HG02852 (cell line): ENCODE measurements around the gene GLDC.
"Not testable (repeated sequence)": the region's sequence is repeated elsewhere in the genome, so short reads cannot be mapped to it uniquely, and the experiment has no call there.

ENCODE experiments used
- ATAC-seq: cut with Tn5 transposase; IDR thresholded peaks from one replicate; pipeline ENCODE4 v1.9.1; 2021; ENCODE audit warnings: mild to moderate bottlenecking, moderate library complexity; ENCODE audit not compliant: unreplicated experiment

The GLDC gene

DNA sequence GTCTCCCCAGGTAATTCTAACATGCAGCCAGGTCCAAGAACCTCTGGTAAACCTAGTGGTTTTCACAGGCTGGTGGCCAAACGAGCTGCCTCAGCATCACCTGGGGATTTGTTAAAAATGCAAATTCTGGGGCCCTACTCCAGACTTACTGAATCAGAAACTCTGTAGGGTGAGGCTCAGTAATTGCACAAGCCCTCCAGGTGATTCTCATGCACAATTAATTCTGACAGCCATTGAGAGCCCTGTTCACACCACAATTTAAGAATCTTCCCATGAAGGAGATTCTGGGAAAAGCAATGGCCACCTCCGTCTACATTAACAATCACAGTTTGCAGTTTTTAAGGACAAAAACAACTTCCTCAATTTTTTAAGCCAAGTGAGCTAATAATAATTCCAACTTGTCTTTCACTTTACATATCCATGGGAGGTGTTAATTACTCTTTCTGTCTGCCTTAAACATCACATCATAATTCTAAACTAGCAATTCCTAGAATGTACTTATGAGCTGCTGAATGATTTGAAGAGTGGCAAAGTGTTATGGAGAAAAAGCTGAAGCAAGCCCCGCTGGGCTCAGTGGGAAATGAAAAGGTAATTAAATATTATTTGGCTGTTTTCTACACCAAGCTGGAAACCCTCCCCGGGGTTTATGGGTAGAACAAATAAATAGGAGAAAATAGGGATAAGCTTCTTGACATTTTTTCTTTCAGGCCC lies 70.0 kb downstream of the GLDC start:
- peak; percentile 82 for ATAC-seq

DNA sequence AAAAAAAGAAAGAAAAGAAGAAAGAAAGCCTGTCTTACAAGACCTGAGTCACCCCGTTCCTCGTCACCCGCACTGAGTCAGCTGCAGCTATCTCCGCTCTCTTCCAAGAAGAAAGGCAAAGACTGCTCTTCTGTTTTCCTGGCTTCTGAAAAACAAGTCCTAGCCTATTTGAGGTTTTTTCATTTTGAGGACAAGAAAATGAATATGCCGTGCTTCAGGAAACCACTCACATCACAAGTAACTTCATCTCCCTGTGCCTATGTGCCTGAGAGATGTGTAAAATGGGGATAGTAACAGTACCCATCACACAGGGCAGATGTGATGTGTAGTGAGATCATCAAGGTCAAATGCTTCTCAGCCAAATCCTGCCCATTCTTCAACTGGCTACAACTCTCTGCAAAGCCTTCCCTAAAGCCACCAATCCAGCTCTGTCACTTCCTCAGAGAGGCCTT lies 78.4 kb downstream of the GLDC start:
- ATAC-seq, result no peak

DNA sequence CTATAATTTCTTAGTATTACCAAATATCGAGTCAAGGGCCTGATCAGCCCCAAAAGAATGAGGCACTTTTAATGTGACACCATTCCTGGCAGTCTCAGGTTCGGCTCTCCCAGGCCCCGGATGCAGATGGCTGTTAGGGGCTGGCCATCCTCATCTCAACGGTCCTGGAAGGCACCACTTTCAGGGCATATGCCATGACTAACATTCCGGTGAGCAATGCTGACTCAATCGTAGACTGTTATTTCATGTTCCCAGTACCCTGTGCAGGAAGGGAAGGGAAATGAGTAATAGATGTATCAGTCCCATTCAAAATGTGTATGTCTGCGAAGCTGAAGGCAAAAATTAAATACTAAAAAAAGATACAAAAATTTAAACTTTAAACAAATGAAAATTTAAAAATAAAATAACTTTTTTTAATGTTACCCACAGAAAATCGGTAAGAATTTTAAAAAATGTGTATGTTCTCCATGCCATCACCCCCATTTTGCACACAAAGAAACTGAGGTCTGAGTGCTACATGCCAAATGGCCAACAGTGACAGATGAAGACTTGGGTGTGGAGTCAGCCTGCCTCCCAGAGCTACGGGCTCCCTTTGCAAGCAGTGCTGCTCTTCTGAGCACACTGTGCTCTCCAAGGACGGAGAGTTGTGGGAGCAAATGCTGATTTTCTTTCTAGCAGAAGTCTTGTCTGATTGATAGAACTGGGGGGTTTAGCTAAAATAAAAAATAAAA lies 79.0 kb downstream of the GLDC start:
- ATAC-seq, result peak; percentile 87

DNA sequence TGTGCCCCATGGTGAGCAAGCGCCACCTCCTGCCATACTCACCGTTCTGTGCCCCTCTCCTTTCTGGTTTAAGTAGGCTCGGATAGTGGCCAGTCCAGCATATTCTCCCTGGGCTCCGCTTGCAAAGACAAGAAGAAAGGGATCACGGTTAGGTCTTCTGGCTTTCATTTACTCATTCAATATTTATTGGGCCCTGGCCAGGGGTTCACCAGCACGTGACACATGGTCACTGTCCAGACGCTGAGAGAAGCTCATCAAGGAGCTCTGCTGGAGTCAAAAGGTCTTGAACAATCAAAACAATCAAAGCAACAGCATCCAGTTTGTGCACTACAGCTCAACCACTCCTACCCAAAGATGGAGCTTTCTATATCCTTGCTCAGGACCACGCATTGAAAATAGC lies 80.2 kb downstream of the GLDC start:
- no peak for ATAC-seq

DNA sequence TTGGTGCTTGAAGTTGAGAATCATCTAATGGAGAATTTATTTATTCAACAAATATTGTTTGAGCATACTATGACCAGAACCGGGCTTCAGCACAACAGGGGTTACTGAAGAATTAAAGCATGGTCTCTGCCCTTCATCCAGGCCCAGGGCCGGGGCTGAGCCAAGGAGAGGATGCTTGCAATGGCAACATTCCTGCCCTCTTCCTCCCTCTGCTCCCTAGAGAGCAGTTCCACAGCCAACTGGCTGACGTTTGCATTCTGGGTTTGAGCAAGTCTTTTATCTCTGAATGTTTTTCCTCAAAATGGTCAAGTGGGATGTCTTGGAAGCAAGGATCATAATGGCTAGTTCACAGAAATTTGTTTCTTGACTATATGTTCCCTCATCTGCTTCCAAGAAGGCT lies 80.7 kb downstream of the GLDC start:
- ATAC-seq, result no peak

DNA sequence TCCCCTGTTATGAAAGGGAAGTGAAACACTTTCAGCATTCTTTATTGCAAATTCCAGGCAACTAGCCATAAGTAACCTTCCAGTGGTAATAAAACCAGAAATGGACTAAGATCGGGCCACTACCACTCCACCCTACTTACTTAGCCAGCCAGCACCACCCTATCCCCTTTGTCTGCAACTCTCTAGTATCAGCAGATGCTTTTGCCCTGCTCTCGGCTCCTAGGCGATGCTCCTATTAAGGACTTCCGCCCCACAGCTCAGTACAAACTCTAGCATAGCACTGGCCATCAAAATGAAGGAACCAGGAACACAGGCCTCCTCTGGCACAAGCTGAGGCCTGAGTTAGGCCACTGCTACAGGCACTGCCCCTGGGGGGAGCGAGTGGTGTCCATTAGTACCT lies 81.2 kb downstream of the GLDC start:
- ATAC-seq, result no peak

DNA sequence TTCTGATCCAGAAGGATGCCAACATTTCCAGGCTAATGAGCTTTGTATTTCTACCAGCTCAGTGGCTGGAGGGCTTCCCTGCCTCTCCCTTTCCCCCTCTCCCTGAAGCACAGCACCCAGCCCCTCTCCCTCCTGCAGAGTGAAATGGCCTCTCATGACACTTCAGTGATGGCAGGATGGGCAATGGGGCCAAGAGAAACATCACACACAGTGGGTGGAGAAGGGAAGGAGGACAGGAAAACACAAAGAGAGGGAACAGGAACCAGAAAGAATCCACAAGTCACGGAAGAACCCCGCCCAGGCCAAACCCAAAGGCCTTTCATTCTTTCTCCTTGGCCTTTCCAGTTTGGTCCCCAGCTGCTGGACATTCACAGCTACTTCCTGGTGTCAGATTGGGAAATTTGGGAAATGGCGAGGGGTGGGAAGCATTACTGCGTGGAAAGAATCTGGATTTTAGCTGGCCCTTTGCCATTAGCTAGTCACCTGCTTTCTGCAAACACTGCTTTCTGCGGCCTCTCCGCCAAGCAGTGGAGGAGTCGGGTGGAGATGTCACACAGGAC lies 82.6 kb downstream of the GLDC start:
- ATAC-seq, result no peak

DNA sequence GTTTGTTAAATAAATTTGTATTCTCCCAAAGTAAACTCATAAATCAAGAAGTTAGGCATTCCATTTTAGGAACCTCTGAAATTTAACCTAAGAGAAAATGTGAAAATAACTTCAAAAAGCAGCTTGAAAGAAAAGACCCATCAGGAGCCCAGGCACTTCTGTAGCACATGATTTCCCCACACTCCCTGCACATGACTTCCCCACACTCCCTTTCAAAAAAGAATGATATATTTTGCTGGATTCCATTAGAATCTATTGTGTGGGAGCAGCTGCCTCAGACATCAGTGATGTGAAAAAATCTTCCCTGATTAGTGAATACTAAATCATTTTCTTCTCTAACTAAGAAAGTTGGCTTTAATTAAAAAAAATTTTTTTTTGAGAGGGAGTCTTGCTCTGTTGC lies 83.3 kb downstream of the GLDC start:
- ATAC-seq, result no peak

DNA sequence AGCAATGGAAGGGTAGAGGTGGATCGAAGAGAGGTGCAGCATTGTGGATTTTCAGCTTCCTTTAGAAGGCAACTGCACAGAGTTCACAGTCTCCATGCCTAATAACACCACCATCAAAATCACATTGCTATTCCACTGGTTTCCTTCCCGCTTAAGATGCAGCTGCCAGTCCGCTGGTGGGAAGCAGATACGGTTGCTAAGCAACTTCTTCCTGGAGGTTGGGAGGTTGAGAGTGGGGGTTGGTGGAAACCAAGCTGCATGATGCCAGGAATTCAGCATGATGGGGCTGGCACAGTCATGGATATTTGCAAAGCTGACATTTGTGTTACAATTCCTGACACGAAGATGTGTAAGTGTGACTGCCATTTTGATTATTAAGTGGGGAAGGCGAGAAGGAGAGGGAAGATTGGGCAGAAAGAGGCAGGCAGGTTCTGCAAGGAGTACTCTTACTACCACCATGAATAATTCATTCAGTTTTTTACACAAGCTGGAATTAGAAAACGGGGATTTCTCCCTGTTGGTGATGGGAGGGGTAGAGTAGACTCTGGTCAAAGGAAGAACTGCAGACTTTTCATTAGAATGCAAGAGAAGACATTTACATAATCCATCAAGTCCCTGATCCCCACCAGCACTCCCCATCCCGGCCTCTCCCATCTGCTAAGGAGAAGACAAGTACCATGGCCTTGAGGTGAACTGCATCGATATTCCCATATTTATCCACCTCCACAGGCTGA lies 87.5 kb downstream of the GLDC start:
- no peak for ATAC-seq

DNA sequence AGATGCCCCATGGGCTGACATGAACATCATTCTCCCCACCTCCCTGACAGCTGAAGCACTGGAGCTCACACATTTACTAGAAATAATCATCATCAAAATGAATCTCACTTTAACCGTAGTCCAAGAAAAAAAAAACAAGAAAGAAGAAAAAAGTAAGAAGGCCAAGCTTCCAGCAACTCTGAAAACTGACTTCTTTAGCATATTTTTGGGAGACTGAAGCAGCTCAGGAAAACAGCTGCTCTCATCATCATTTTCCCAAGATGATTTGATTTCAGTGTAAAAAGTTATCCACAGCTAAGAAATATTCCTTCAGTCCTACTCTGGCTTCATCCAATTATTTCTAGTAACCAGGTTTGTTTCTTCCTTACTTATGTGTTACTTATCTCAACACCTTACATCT lies 91.7 kb downstream of the GLDC start:
- ATAC-seq, result no peak

DNA sequence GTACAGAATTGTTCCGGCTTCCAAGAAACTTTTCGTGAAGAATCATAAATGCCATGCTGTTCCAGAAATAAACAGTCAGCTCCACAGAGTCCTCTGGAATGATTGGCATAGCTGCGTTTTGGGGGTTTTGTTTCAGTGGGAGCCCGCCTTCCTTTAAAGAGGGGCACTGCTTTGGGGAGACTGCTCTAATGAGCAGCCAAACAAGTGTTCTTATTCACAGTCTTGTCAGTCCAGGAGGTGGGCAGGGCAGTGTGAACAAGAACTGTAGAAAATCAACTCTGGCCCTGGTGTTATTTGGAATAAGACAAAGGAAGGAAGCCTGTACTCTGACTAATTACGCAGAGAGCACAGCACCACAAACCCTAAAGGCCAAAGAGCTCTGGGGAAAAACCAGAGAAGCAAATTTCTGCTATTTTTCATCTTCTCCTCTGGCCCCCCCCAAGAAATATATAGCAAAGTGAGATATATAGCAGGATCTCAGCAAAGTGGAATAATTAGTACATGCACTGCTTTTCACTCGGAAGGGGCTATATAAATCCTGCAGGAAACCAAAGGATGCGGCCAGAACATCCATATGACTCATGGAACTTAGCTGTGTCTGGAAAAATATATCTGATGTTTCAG lies 92.9 kb downstream of the GLDC start:
- ATAC-seq, result no peak

DNA sequence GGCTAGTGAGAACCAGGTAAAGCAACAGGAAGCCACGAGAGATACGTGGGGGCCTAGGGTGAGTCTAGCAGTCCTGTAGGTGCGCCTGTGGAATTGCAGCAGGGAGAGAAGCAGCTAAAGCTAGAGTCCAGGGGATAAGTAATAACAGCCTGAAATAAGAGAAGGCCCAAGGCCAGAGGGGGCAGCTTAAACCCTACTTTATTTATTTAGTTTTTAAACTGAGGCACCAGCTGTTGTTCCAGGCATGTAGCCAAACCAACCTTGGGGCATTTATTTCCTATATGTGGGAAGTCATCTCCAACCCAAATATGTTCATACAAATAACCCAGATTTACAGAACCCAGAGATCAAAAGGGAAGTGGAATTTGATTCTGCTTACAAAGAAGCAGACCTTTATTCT lies 93.5 kb downstream of the GLDC start:
- ATAC-seq, result no peak

DNA sequence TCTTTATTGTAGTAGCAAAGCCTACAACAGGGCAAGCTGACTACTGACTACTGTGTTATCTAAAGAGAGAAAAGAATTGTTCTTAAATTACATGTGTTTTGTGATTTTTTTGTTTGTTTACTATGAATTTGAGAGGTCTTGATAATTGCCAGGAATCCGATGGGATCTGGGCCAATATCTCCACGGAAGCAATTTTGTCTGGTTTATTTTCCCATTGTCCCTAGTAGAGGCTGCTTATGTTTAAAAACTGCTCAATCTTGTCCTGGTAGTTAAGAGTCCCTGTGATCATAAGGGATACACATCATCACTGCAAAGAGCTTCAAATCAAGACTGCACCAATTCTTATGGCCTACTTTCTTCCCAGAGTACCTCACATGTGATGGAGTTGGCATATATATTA lies 94.4 kb downstream of the GLDC start:
- ATAC-seq, result no peak

DNA sequence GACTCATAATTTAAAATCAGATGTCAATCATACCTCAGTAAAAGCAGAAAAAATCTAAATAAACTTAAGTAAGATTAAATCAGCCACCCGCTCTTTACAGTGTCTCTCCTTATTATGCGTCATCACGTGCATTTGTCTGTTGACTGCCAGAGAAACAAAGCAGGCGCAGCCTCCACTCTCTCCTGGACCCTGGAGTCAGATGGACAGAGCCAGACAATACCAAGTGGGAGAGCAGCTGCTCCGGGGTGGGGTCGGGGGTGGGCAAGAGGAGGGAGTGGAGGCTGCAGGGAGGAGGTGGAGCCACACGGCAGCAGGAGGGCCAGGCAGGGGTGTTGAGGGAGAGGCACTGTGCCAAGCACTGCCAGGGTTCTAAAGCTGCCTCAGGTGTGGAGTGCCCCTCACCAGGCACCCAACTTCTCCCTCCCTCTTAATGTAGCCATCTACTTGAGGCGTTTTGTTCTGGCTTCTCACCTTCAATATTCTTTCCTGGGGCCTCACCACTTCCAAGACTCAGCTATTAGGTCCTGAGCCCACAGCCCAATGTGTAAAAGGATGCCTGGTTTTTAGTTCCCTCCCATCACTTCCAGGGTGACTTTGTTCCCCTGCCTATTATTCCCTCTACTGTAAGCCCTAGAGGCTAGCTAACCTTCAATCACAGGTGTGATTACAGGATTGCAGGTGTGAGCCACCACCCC lies 96.3 kb downstream of the GLDC start:
- no peak for ATAC-seq

DNA sequence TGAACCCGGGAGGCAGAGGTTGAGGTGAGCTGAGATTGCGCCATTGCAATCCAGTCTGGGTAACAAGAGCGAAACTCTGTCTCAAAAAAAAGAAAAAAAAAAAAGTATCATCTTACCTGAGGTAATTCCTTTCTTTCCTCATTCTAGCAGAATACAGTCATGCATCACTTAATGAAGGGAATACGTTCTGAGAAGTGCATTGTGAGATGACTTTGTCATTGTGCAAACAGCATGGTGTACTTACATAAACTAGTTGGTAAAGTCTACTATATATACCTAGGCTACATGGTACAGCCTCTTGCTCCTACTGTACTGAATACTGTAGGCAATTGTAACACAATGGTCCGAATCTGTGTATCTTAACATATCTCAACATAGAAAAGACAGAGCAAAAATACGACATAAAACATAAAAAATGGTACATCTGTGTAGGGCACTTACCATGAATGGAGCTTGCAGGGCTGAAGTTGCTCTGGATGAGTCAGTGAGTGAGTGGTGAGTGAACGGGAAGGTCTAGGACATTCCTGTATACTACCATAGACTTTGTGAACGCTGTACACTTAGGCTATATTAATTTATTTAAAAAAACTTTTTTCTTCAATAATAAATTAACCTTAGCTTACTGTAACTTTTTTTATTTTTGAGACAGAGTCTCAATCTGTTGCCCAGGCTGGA lies 100.4 kb downstream of the GLDC start:
- ATAC-seq, result no peak

DNA sequence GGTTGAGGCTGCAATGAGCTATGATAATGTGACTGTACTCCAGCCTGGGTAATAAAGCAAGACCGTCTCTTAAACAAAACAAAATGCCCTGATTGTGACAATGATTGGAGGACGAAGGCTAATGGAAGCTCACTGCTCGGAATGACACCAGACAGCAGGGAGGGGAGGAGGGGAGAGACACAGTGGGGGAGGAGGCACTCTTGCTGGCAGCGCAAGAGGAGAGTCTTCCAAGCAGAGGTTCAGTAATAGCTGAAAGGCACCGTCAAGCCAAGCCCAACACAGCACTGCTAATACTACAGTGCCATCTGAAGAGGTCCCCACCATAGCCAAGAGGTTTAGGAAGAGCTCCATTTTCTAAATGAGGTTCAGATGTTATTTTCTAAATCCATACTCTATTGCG lies 102.3 kb downstream of the GLDC start:
- ATAC-seq, result no peak

DNA sequence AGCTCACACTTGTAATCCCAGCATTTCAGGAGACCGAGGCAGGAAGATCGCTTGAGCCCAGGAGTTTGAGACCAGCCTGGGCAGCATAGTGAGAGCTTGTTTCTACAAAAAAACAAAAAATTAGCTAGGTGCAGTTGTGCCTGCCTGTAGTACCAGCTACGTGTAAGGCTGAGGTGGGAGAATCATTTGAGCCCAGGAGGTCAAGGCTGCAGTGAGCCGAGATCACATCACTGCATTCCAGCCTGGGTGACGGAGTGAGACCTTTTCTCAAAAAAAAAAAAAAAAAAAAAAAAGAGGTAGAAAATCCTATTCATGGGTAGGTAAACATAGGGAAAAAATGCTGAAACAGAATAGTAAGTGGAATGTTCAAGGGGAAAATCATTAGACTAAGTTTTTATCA lies 102.9 kb downstream of the GLDC start:
- ATAC-seq, result not testable (repeated sequence)

DNA sequence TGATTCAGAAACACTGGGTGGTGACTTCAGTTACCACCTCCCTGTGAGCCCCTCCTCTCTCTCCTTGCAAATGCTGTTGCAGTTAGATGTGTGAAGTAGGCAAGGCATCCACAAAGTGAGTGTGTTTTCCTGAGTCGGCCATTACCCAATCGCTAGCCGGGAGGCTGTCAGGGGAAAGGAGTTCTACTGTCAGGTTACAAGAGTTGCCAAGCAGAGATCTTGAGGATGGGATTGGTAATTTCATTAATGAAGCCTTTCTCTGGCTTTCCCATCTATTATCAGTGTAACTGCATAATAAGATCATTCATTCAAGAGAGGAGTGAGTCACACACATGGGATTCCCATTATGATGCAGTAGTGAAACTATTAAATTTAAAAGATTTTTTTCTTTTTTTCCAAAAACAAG lies 106.9 kb downstream of the GLDC start:
- no peak for ATAC-seq

DNA sequence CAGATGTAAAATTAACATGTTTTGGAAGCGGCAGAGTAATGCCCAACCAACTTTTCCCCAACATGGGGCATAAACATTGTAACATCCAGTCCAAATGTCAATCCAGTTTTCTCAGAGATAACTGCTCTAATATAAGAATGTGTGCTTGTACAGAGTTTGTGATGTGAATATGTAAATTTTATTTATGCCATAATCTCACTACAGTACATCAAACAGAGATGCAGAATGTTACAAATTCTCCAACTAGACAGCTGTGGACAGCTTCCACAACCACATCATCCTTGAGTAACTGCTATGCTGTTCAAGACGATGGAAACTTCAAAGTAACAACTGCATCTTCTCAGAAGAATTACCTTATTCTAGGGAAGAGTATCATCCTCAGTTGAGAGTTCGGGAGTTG lies 109.9 kb downstream of the GLDC start:
- ATAC-seq, result no peak
